GM18861 (cell line): ENCODE data around the gene FBXW5.

Source experiments
- ATAC-seq: cut with Tn5 transposase; IDR thresholded peaks from one replicate; pipeline ENCODE4 v1.9.1; 2021; ENCODE audit not compliant: unreplicated experiment

FBXW5 gene, protein sequence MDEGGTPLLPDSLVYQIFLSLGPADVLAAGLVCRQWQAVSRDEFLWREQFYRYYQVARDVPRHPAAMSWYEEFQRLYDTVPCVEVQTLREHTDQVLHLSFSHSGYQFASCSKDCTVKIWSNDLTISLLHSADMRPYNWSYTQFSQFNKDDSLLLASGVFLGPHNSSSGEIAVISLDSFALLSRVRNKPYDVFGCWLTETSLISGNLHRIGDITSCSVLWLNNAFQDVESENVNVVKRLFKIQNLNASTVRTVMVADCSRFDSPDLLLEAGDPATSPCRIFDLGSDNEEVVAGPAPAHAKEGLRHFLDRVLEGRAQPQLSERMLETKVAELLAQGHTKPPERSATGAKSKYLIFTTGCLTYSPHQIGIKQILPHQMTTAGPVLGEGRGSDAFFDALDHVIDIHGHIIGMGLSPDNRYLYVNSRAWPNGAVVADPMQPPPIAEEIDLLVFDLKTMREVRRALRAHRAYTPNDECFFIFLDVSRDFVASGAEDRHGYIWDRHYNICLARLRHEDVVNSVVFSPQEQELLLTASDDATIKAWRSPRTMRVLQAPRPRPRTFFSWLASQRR

GRCh38 chr9:136944519-136945332 lies at the start of gene FBXW5, which contains the start of gene C8G:
Gene FBXW5 (minus strand): TSS chr9:136944738. CDS start chr9:136944083, 655 bp downstream.
Gene C8G (plus strand): TSS chr9:136945243. CDS start chr9:136945321, 78 bp downstream.
- peak; percentile 71 for ATAC-seq

DNA sequence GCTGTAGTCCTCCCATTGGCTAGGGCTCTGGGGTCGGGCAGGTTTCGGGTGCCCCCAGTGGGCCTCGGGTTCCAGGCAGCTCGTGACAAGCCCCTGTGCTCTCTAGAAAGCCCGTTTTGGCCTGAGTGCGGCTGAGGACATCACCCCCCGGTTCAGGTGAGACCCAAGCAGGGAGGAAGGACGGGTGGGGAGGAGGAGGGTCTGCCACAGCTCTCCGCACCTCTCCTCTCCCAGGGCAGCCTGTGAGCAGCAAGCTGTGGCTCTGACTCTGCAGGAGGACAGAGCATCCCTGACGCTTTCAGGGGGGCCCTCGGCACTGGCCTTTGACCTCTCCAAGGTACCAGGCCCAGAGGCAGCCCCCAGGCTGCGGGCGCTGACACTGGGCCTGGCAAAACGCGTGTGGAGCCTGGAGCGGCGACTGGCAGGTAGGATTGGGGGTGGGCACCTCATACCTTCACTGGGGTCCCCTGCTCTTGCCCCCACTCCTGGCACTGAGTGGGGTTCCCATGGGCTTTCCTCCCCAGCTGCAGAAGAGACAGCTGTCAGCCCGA lies 48.4 kb upstream of the FBXW5 start:
- ATAC-seq: peak; percentile 15

GRCh38 chr9:136991993-136992818 lies 47.7 kb upstream of the FBXW5 start, which contains the start of gene PAXX:
Gene PAXX (plus strand): TSS chr9:136992422. CDS start chr9:136992444, 22 bp downstream.
- ATAC-seq: peak; percentile 59

- no peak for ATAC-seq
These were observed 45.8 kb upstream of the FBXW5 start for GRCh38 chr9:136990242-136990911.

GRCh38 chr9:136988872-136989271 lies 44.3 kb upstream of the FBXW5 start:
- ATAC-seq: no peak

DNA sequence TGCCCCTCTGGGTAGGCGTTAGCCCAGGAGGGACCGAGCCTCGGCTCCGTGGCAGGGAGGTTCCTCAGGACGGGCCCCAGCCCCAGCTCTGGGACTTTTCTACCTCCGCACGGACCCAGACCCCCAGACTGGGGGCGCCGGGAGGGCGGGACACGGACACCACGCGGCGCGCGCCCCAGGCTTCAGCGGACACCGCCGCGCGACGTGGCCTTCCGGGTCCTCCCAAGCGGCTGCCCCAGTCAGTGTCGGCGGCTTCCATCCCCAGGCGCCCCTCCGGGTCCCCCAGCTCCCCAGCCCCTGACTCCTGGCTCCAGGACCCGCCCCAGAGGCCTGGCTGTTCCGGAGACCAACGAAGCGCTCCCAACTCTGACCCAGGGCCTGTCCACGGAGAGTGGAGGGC lies 41.3 kb upstream of the FBXW5 start:
- no peak for ATAC-seq

GRCh38 chr9:136985027-136985602 lies 40.6 kb upstream of the FBXW5 start:
- no peak for ATAC-seq

- no peak for ATAC-seq
These were observed 40.0 kb upstream of the FBXW5 start for GRCh38 chr9:136984464-136985026.

DNA sequence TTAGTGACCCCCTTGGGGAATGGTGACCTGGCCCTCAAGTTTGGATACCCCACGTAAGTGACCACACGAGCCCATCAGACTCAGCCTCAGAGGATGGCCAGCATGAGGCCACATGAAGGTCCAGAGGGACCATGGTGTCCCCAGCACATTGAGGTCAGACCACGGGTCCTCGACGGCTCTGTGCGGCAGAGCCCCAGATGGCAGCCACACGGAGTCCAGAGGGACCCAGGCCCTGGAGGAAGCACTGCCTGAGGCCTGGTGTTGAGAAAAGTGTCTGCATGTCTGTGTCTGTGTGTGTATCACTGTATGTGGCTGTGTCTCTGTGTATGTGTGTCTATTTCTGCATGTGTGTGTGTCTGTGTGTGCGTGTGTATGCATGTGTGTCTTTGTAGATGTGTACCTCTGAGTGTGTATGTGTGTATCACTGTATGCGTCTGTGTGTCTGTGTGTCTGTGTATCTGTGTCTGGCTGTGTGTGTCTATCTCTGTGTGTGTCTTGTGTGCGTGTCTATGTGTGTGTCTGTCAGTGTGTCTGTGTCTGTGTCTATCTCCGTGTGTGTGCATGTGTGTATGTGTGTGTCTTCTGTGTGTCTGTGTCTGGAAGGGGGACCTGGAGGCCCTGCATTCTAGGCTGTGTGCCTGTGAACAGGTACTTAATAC lies 39.2 kb upstream of the FBXW5 start:
- no peak for ATAC-seq

DNA sequence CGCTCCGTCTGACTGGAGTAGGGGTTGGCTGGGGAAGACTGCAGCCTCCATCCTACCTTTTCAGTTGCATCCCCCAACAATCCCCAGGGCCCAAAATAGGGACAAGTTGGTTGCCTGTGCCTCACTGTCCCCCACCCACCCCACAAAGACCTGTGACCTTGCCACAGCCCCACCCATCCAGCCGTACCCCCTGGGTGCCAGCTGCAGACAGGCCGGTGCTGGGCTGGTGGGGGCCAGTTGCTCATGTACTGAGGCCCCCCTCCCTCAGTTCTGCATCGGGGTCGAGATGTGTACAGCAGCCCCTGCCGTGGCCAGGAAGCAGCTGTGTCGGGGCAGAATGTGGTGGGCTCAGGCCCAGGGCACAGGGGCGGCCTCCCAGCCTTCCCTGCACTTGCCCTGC lies 38.6 kb upstream of the FBXW5 start:
- ATAC-seq: no peak

DNA sequence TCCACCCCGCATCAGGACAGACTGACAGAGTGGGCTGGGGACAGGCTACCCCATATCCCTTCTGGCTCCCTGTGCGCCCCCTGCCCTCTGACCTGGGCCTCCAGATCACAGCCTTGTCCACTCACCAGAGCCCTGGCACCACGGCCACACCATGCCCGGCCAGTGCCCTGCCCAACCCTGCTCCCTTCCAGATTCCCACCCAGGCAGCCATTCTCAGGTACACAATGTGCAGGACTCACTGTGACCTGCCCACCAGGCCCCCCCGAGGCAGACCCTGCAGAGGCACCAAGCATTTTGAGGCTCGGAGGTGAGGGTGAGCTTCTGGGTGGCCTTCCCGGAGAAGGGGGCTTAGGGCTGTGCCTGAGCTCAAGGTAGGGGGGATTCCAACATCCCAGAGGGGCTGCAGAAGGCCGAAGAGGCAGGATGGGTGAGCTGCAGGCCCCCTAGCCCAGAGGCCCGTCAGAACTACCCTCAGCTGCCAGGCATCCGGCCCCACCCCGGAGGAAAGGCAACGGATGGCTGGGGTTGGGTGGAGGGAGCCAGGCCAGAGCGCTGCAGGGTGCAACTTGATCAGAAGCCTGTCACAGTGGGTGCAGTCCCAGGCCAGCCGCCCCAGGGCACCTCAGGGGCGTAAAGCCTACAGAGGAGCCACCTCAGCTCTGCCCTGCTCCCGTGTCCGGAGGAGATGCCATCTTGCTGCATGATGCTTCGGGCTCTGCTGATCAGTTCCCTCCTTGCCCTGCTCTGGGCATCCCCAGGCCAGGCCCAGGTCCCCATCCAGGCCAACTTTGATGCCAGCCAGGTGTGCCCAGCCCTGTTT lies 37.9 kb upstream of the FBXW5 start, which contains the start of gene LCNL1:
TSS of gene LCNL1 (plus strand) at position 762 of the 820 bp plus-strand sequence. CDS start 594 bp downstream, outside the sequence.
- no peak for ATAC-seq

- no peak for ATAC-seq
These were observed 37.2 kb upstream of the FBXW5 start for GRCh38 chr9:136981588-136982231.

DNA sequence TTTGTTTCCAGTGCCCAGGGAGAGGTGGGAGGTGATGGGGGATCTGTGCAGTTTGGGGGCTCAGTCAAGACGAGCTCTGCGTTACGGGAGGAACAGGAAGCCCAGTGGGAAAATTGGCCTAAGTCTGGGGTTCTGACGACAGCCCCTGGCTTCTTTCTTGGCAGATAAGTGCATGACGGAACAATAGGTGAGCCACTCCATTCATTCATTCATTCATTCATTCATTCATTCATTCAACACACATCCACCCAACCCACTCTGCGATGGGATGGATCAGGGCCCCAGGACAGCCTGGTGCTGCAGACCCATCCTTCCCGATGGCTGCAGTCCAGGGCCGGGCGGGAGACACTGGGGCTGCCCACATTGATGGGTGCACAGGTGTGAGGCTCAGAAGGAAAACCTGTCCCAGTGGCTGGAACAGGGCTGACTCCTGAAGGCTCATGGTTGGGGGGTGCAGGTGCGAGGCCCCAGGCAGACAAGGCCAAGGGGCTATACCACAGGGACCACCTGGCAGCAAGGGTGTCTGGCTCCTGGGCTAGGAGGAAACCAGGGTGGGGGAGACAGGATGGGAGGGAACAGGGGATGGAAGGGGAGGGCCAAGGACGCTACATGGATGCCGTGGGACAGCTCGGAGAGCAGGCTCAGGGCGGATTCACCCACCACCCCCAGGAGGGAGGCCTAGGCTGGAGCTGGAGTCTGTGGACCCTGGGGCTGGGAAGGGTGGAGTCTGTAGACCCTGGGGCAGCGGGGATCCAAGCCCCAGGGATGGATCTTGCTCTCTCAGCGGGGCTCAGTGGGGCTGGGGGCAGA lies 36.3 kb upstream of the FBXW5 start:
- no peak for ATAC-seq

GRCh38 chr9:136979769-136980587 lies 35.4 kb upstream of the FBXW5 start:
- ATAC-seq: no peak

DNA sequence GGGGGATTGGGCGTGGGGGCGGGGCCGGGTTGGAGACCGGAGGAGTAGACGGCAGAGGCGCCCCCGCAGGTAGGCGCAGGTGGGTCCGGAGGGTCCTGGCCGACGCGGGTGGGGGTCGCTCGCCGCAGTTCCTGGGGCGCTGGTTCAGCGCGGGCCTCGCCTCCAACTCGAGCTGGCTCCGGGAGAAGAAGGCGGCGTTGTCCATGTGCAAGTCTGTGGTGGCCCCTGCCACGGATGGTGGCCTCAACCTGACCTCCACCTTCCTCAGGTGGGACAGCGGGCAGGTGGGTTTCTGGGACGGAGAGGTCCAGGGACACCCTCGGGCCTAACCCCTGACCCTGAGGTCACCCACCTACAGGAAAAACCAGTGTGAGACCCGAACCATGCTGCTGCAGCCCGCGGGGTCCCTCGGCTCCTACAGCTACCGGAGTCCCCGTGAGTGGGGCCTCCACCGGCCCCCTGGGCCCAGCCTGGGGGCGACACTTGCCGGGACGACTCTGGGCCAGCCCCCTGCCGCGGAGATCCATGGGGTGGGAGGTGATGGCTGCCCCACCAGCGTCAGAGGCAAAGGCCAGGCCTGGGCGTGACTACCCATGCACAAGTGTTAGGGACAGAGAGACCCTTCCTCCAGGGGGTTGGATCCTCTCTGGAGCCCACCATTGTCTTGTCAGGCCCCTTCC lies 34.5 kb upstream of the FBXW5 start:
- no peak for ATAC-seq
